ENCODE data around the gene SH2D6. TPM values are rescaled to one million over a fixed set of nuclear protein-coding genes. Genes with fewer than 3 reads are reported as not detected.

The SH2D6 gene
- polyA plus RNA-seq, 2 of the 4 experiments (the other 2 are of a cell fraction), result 1.4 to 1.8 TPM

GRCh38 chr2:85421260-85422071 lies 3.0 kb downstream of the SH2D6 start (continued):
- TF ChIP-seq EP300 (IDR thresholded peaks at IDR 0.05) (peak; percentile 92 to 94; a peak in 4 of 5 replicates), RFX5 (IDR thresholded peaks at IDR 0.05) (no peak), BCL3 (IDR thresholded peaks at IDR 0.05) (peak; percentile 97), MYC (IDR thresholded peaks at IDR 0.05; ENCODE audit: borderline replicate concordance, low read length) (peak; percentile 82), CBX8 (IDR thresholded peaks at IDR 0.05) (no peak), REST (IDR thresholded peaks at IDR 0.05) (no peak), POLR2AphosphoS2 (conservative IDR thresholded peaks at IDR 0.05; ENCODE audit: low read length) (no peak), RARB (CRISPR knock-in tag; IDR thresholded peaks at IDR 0.05) (no peak; the same call in 1 of the 2 replicates), HEYL (CRISPR knock-in tag; IDR thresholded peaks at IDR 0.05) (peak; percentile 4; the same call in 1 of the 2 replicates), E2F6 (IDR thresholded peaks at IDR 0.05; ENCODE audit: borderline replicate concordance, low read depth) (peak; percentile 82), ESRRA (IDR thresholded peaks at IDR 0.05; ENCODE audit: borderline replicate concordance, low read length) (no peak), HMGXB4 (CRISPR knock-in tag; IDR thresholded peaks at IDR 0.05; ENCODE audit: borderline replicate concordance) (no peak), BHLHE40 (IDR thresholded peaks at IDR 0.05; ENCODE audit: low read depth, low read length) (peak; percentile 42; the same call in 1 of the 2 replicates), RNF2 (IDR thresholded peaks at IDR 0.05; ENCODE audit: borderline replicate concordance, low read depth) (no peak), FOSB (CRISPR knock-in tag; IDR thresholded peaks at IDR 0.05) (no peak), HOXB13 (CRISPR knock-in tag; IDR thresholded peaks at IDR 0.05; ENCODE audit: low read depth) (peak; percentile 61; the same call in 1 of the 2 replicates), CEBPB (IDR thresholded peaks at IDR 0.05) (peak; percentile 99 to 100), FOSL2 (IDR thresholded peaks at IDR 0.05) (peak; percentile 89), FOSL2 (CRISPR knock-in tag; IDR thresholded peaks at IDR 0.05) (peak; percentile 98), JUN (IDR thresholded peaks at IDR 0.05) (peak; percentile 98), GATA3 (IDR thresholded peaks at IDR 0.05; ENCODE audit: borderline replicate concordance) (peak; percentile 98), RCOR1 (IDR thresholded peaks at IDR 0.05; ENCODE audit: low read depth, low read length) (no peak), SREBF2 (IDR thresholded peaks at IDR 0.05) (no peak), KDM1A (IDR thresholded peaks at IDR 0.05; ENCODE audit: low read depth) (no peak), FOXS1 (CRISPR knock-in tag; IDR thresholded peaks at IDR 0.05) (peak; percentile 39; the same call in 1 of the 2 replicates), CTCF (IDR thresholded peaks at IDR 0.05) (no peak), HES2 (IDR thresholded peaks at IDR 0.05) (peak; percentile 88), ZC3H11A (IDR thresholded peaks at IDR 0.05) (no peak), TP53 (CRISPR knock-in tag; IDR thresholded peaks at IDR 0.05) (no peak), CHD4 (IDR thresholded peaks at IDR 0.05; ENCODE audit: borderline replicate concordance) (0 out of 2 replicates have a peak, but pooled peaks have one; percentile 67), ZSCAN20 (CRISPR knock-in tag; IDR thresholded peaks at IDR 0.05) (peak; percentile 74; the same call in 1 of the 2 replicates)
